ENCODE data around the gene FNDC5. TPM values are rescaled to one million over a fixed set of nuclear protein-coding genes. Genes with fewer than 3 reads are reported as not detected.

Gene FNDC5
- polyA plus RNA-seq, 2 of the 4 experiments (the other 2 are of a cell fraction) = 0.26 to 0.99 TPM

- TF ChIP-seq EHF (CRISPR knock-in tag; IDR thresholded peaks at IDR 0.05) (no peak), CBX8 (IDR thresholded peaks at IDR 0.05) (no peak)
Observed at GRCh38 chr1:32868806-32869455, 1.8 kb downstream of the FNDC5 start (continued).

- POLR2A ChIA-PET = no interaction called here
- FAIRE-seq = no peak
- no peak overlapping the region for H3K4me2 ChIP-seq
- 98% methylated on average over 12 of the region's 13 CpGs for whole genome bisulfite sequencing (ENCODE audit: missing lambda C conversion rate)
- CTCF ChIA-PET = interaction anchor here (0.9 to 1.2 kb wide), 2 partner anchors 144 to 467 kb away, joined by 3 read pairs; no protein-coding TSS in a partner anchor
- H3K27ac ChIP-seq = no peak overlapping the region
- H3K4me1 ChIP-seq = 0 out of 3 replicates have a peak, but pooled peaks cover 2% of the 10 kb centered on the region
- no peak for TF ChIP-seq CEBPB (IDR thresholded peaks at IDR 0.05)
- TF ChIP-seq E2F6 (IDR thresholded peaks at IDR 0.05; ENCODE audit: borderline replicate concordance, low read depth) = no peak
- no peak for TF ChIP-seq ZFP36 (IDR thresholded peaks at IDR 0.05; ENCODE audit: borderline replicate concordance, partially characterized antibody)
- TF ChIP-seq KDM5A (IDR thresholded peaks at IDR 0.05) = no peak
- no peak for TF ChIP-seq CHD2 (IDR thresholded peaks at IDR 0.05; ENCODE audit: low read length, partially characterized antibody)
- no peak for TF ChIP-seq TFCP2L1 (CRISPR knock-in tag; IDR thresholded peaks at IDR 0.05)
- TF ChIP-seq HMGXB4 (CRISPR knock-in tag; IDR thresholded peaks at IDR 0.05; ENCODE audit: borderline replicate concordance) = no peak
- no peak for TF ChIP-seq MAZ (IDR thresholded peaks at IDR 0.05; ENCODE audit: borderline replicate concordance, low read depth, low read length)
- no peak for TF ChIP-seq FOSL2 (IDR thresholded peaks at IDR 0.05)
- TF ChIP-seq FOSL2 (CRISPR knock-in tag; IDR thresholded peaks at IDR 0.05) = no peak
- no peak for TF ChIP-seq BCL3 (IDR thresholded peaks at IDR 0.05)
- DNase-seq (ENCODE audit: low read depth in 1 of 2, low spot score in 1 of 2) = no peak
- H3K4me3 ChIP-seq = no peak overlapping the region
- no peak for ATAC-seq
- no peaks in the 10 kb centered on the region for H3K9me3 ChIP-seq
Observed at GRCh38 chr1:32868085-32868484, 2.6 kb downstream of the FNDC5 start.

GRCh38 chr1:32867671-32868070 lies 3.0 kb downstream of the FNDC5 start:
- 95% methylated on average over 7 of the region's 7 CpGs for WGBS (ENCODE audit: missing lambda C conversion rate)
- DNase-seq (ENCODE audit: low read depth in 1 of 2, low spot score in 1 of 2) = no peak

More at GRCh38 chr1:32867671-32868070, 3.0 kb downstream of the FNDC5 start:
- Histone ChIP-seq H3K4me2 (no peak overlapping the region), H3K4me3 (no peak overlapping the region), H3K4me1 (0 out of 3 replicates have a peak, but pooled peaks cover 2% of the 10 kb centered on the region), H3K9me3 (no peaks in the 10 kb centered on the region), H3K27ac (no peak overlapping the region)
- TF ChIP-seq NR3C1 (IDR thresholded peaks at IDR 0.05) = no peak
- TF ChIP-seq KDM5A (IDR thresholded peaks at IDR 0.05) = no peak
- TF ChIP-seq SMC3 (IDR thresholded peaks at IDR 0.05) = no peak
- TF ChIP-seq MAX (IDR thresholded peaks at IDR 0.05) = no peak
- TF ChIP-seq EP300 (IDR thresholded peaks at IDR 0.05) = no peak
- TF ChIP-seq ATOH8 (CRISPR knock-in tag; IDR thresholded peaks at IDR 0.05; ENCODE audit: low read depth) = no peak
- no peak for TF ChIP-seq RARB (CRISPR knock-in tag; IDR thresholded peaks at IDR 0.05)
- TF ChIP-seq FOXS1 (CRISPR knock-in tag; IDR thresholded peaks at IDR 0.05) = no peak
- no peak for TF ChIP-seq TFCP2L1 (CRISPR knock-in tag; IDR thresholded peaks at IDR 0.05)
- TF ChIP-seq HOXA7 (CRISPR knock-in tag; IDR thresholded peaks at IDR 0.05) = no peak
- TF ChIP-seq PHF8 (IDR thresholded peaks at IDR 0.05; ENCODE audit: borderline replicate concordance, low read depth) = no peak
- no peak for TF ChIP-seq KDM1A (IDR thresholded peaks at IDR 0.05; ENCODE audit: low read depth)
- no peak for TF ChIP-seq HMGXB4 (CRISPR knock-in tag; IDR thresholded peaks at IDR 0.05; ENCODE audit: borderline replicate concordance)
- TF ChIP-seq POLR2A (IDR thresholded peaks at IDR 0.05; ENCODE audit: low read length) = no peak
- no peak for TF ChIP-seq BCL3 (IDR thresholded peaks at IDR 0.05)
- no peak for TF ChIP-seq JUN (IDR thresholded peaks at IDR 0.05)
- no peak for TF ChIP-seq FOSL2 (IDR thresholded peaks at IDR 0.05)
- no peak for TF ChIP-seq FOSL2 (CRISPR knock-in tag; IDR thresholded peaks at IDR 0.05)
- TF ChIP-seq RFX5 (IDR thresholded peaks at IDR 0.05) = no peak
- TF ChIP-seq HES2 (IDR thresholded peaks at IDR 0.05) = no peak
- POLR2A ChIA-PET = no interaction called here
- CTCF ChIA-PET = interaction anchor here (0.8 to 1.4 kb wide), 3 partner anchors 25 to 466 kb away, joined by 3 read pairs; no protein-coding TSS in a partner anchor
- FAIRE-seq (no peak), ATAC-seq (no peak)
